ENCODE results near the gene SORL1-AS1.
"Not testable (repeated sequence)": the region's sequence is repeated elsewhere in the genome, so short reads cannot be mapped to it uniquely, and the experiment has no call there.

The SORL1-AS1 gene

DNA sequence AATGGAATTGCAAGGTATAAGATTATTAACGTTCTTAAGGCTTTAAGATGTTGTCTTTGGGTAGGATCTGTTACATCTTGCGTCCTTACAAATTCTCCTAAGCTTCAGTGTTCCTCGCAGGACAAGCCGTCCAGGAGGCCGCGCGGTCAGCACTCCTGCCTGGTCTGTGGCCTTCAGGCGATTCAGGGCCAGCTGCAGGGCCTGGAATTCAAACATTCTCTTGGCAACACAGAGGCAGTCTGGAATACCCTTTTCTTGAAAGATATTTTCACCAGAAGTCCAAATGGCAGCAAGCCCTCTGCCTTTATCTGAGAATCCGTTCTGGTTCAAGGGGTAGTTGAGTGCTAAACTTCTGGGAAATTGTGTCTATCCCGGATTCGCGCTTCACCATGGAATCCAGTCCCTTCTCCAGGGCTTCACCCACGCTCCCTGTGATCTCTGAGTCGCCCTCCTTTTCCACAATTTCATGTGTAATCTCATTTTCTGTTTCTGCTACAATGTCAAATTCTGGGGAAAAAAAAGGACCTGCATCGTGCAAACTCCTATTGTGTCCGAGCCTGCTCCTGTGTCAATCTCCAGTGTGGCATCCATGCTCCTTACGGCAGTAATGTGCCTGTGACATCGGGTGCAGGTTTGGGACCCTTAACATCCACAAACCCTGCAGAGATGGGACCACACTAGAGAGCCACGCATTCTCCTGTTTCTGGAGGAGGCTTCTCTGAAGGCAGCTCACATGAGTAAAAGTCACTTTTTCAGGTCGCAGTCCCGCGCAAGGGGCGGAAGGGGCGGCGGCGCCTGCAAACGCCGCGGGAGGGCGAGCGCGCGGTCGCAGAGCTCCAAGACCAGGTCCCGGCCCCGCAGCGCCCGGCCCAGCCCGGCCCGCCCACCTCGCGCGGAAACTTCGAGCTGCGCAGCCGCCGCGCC is 26.0 kb downstream of the SORL1-AS1 start:
- peak; percentile 49 for DNase-seq (ENCODE audit: low read depth)

GRCh38 chr11:121425828-121426227 is 26.9 kb downstream of the SORL1-AS1 start:
- no peak for DNase-seq (ENCODE audit: low read depth)

GRCh38 chr11:121422675-121423074 is 30.1 kb downstream of the SORL1-AS1 start:
- no peak for DNase-seq (ENCODE audit: low read depth)

DNA sequence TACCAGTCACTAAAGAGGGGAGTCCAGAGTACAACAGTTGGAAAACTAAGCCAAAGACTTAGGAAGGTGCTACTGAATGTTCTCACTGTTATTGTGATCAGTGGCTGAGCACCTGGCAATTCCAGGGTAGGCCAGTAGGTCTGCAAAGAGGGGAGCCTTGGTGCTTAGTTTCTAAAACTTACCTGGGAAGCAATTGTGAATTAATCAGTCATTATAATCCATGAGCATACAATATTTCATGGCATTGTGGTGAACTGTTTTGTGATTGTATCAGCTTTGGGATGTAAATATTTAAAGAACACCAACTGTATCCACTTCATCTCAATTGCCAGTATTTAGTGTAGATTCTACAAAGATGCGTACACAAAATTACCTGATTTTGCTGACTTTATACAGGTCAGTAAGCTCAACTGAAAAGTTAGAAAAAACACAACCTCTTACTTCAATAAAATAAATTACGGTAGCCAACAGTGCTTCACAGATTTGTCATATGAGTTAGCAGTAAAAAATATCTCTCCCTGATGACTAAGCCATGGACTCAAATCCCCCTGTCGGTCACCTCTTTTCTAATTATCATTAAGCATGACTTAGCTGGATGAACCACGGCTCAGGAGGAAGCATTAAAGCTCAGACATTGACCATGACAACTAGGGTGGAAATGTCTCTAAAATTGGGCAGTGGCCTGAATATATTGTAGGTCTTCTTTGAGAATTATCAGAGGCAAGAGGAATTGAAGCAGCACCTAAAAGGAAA is 31.4 kb downstream of the SORL1-AS1 start:
- no peak for DNase-seq (ENCODE audit: low read depth)

DNA sequence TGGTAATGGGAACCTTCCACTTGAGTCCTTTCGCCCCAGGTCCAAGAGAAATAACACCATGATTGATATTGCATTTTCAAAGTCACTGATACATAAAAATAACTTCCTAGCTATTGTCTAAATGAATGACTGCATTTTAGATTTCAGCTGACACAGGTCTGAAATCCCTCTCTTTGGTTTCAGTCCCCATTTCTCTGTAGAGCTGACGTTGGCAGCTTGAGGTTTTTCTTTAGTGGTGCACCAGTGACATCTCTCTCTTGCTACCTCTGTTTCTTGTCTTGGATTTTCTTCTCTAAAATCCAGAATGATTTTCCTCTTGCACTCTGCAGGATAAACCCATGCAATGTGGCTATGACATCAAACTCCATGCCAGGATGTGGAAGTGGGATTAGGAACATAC is 32.4 kb downstream of the SORL1-AS1 start:
- no peak for DNase-seq (ENCODE audit: low read depth)

GRCh38 chr11:121419836-121420235 is 32.9 kb downstream of the SORL1-AS1 start:
- no peak for DNase-seq (ENCODE audit: low read depth)

DNA sequence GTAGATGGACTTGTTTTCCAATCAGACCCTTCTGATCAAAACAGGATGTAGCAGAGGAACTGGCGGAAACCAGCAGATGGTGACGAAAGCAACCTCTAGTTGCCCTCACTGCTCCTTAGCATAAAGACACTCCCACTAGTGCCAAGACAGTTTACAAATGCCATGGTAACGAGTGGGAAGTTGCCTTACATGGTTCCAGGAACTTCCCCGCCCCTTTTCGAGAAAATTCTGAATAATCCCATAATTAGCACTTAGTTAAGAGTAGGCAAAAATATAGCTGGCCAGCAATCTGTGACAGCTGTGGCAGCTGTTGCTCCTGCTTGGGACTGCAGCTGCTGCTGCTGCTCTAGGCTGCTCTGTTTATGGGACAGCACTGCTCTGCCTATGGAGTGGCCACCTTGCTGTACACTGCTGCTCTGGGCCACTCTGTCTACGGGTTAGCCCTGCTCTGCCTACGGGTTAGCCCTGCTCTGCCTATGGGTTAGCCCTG is 34.1 kb downstream of the SORL1-AS1 start:
- DNase-seq (ENCODE audit: low read depth): peak; percentile 10

GRCh38 chr11:121417607-121418006 is 35.2 kb downstream of the SORL1-AS1 start:
- no peak for DNase-seq (ENCODE audit: low read depth)

DNA sequence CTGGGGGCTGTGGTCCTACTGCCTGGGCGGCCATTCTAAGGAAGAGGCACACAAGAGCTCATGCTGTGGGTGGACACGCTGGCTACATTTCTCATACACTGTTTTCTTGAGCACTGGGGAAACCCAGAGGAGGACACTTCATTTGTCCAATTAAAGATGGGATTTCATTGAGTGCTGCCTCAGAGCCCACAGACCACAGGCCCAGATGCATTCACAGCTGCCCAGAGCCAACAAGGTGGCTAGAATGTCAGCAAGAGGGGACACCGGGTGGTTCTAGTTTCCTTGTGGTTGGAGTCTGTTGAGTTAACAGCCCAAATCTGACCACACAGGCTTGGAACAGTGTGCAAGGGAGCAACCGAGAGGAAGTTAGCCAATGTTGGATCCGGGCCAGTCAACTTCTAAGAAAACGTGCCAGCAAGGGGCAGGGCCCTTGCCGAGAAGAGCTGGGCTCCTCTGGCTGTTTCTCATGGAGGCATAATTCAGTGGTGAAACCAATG is 35.7 kb downstream of the SORL1-AS1 start:
- peak; percentile 36 for DNase-seq (ENCODE audit: low read depth)

GRCh38 chr11:121415856-121416255 is 36.9 kb downstream of the SORL1-AS1 start:
- DNase-seq (ENCODE audit: low read depth): no peak

DNA sequence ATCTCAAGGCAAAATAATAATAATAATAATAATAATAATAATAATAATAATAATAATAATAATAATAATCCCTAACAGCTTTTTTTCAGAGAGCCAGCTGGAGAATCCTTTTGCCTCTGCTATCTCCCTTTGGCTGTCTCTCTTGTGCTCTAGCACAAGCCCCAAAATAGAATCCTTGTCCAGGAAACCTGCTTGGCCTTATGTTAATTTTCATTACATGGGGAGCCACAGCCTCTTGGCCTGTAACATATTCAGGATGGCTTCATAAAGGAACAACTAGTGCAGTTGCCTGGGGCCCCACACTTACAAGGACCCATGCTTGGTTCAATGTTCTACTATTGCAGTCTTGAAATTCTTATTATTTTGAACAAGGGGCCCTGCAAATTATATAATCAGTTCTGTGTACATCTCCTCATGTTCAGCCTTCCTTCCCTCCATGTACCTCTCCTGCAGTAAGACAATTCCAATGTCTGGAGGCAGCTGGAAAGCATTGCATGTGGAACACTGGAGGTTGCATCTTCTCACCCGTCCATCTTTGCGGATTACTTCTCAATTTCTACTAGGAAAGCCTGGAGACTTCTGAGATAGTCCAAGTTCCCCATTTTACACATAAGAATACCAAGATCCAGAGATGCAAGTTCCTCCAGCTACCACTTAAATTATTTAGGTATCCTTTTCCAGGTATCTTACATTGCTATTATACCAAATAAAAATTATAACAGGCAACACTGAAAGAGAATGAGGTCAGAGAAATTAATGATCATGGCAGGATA is 38.4 kb downstream of the SORL1-AS1 start:
- no peak for DNase-seq (ENCODE audit: low read depth)

GRCh38 chr11:121412711-121413415 is 39.9 kb downstream of the SORL1-AS1 start:
- no peak for DNase-seq (ENCODE audit: low read depth)

DNA sequence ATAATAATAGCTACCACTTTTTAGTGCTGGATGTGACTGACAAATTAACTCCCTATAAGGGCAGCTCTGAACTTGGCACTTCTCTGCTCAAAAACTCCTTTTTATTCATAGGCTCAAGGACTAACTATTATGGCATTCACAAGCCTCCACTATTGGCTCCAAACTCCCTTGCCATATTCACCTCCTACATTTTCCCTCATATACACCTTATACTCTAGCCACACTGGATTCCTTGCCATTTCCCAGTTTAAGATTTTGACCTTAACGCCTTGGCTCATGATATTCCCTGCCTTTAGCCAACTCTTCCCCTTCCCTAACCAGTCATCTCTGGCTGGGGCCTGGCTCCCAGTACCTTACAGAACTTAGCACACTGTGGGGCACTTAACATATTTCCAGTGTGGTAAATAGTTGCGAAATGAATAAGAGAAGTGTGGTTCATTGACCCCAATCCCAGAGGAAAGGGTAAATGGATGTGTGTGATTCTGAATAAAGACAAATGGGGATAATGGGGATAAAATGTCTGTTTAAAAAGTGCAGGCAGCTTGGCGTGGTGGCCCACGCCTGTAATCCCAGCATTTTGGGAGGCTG is 40.7 kb downstream of the SORL1-AS1 start:
- DNase-seq (ENCODE audit: low read depth): no peak

DNA sequence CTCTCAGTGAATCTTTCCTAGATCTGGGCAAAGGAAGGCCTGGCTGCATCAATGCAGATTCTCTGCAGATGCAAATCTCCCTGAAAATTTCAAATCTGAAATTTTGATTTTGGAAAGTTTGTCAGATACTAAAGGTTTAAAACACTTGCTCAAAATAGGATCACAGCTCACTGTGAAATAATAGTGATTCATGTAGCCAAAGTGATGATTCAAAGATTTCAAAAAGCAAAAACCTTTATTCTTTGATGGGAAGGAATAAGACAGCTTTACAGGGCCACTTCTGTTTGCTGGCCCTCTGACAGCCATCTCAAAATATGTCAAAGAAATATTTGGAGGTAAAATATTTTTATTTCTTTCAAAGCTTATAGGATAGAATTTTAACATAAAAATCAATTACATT is 41.4 kb downstream of the SORL1-AS1 start:
- DNase-seq (ENCODE audit: low read depth): not testable (repeated sequence)

DNA sequence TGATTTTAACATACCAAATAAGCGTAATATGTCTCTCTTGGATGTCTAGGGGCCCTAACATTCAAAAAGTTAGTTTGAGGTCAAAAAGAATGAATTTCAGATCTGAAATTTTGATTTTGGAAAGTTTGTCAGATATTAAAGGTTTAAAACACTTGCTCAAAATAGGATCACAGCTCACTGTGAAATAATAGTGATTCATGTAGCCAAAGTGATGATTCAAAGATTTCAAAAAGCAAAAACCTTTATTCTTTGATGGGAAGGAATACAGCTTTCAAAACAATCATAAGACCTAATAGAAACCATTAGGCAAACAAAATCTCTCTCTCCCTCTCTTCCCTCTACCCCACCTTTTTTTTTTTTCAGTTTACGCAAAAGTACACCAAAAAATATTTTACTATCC is 42.7 kb downstream of the SORL1-AS1 start:
- DNase-seq (ENCODE audit: low read depth): not testable (repeated sequence)

GRCh38 chr11:121408830-121409229 is 43.9 kb downstream of the SORL1-AS1 start:
- no peak for DNase-seq (ENCODE audit: low read depth)

DNA sequence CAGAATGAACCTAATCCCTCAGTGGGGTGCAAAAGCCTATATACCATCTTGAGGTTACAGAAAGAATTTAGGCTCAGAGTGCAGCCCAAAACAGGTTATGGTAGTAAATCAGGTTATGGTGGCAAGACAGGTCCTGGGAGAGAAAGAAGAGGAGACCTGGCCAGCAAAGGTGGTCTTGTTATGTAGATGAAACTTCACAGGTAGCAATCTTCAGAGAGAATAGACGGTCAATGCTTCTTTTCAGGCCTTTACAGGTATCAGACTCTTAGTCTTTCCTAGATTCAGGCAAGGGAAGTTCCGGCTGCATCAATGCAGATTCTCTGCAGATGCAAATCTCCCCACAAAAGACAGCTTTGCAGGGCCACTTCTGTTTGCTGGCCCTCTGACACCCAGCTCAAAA is 46.5 kb downstream of the SORL1-AS1 start:
- DNase-seq (ENCODE audit: low read depth): no peak

DNA sequence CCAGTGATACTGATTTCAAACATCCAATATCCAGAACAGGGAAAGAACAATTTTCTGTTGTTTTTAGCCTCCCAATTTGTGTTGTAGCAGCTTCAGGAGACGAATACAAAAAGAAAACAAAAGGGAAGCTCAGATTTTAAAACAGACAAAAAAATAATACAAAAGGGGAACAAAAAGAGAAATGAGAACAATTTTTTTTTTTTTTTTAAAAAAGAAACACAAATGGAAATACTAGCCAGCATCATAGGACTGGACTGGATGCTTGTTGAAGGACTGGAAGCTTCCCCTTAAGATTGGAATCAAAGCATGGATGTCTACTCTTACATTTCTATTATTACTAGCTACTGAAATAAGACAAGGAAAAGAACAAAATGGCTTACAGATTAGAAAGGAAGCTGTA is 47.1 kb downstream of the SORL1-AS1 start:
- DNase-seq (ENCODE audit: low read depth): no peak

DNA sequence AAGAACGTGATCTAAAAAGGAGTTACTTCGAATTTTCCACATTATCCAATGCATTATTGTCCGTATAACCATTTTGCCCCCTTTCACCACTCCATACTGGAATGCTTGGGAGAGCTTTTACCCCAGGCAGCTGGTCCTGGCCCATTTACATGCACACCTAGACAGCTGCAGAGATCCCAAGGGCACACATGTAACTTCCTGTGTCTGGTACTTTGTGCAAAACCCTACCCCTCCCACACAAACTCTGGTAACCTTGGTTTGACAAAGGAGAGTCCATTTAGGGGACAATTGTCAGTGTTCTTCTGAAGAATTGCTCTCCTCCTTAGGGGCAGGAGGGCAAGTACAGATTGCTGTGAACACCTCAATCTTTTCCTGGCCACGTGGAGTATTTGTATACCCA is 58.0 kb downstream of the SORL1-AS1 start:
- no peak for DNase-seq (ENCODE audit: low read depth)

GRCh38 chr11:121393855-121394254 is 58.9 kb downstream of the SORL1-AS1 start:
- DNase-seq (ENCODE audit: low read depth): no peak

DNA sequence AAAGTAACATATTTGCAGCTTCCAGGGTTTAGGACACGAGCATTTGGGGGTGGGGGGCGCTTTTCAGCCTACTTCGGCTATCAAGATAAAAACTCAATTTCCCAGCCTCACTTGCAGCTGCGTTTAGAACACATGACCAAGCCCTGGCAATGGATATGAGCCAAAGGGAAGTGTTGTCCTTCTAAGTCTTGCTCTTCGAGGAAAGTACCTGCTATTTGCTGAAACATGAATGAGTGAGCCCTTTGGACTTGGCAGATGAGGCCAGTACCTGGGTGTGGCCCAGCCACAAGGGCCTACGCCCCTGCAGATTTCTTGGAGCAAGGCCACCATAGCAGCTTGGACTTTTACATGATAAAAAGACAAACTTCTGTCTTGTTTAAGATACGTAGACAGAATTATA is 60.9 kb downstream of the SORL1-AS1 start:
- no peak for DNase-seq (ENCODE audit: low read depth)

Measured in activated T-cell treated with anti-CD3 and anti-CD28 coated beads for 24 hours (primary cell).